Heart right ventricle (tissue), 16 donors: ENCODE measurements around the gene BMPR1A. TPM values are rescaled to one million over a fixed set of nuclear protein-coding genes. Genes with fewer than 3 reads are reported as not detected.

Source experiments
- ATAC-seq, 8 donors: fragments of 200-7000 bp; cut with Tn5 transposase; one replicate each; pipeline ENCODE4 v1.9.1; 2020; ENCODE audit warnings: mild to moderate bottlenecking in 8 of 8, moderate library complexity in 8 of 8, moderate number of reproducible peaks in 1 of 8
- DNase-seq, 2 donors: peaks; one replicate each; pipeline ENCODE4 v3.0.0-alpha.2; 2020
- H3K27ac ChIP-seq, 10 donors: fragments of 200-600 bp; sonication (generic) in 2 of 10; one replicate each; pipeline versions ENCODE4 v1.5.0 to v1.8.0; 2020 to 2022; ENCODE audit warnings: mild to moderate bottlenecking in 3 of 10
- H3K27me3 ChIP-seq, 7 donors: fragments of 200-600 bp; one replicate each; pipeline ENCODE4 v1.8.0; 2021 to 2022; ENCODE audit warnings: mild to moderate bottlenecking in 2 of 7
- H3K36me3 ChIP-seq, 9 donors: fragments of 200-600 bp; sonication (generic) in 1 of 9; one replicate each; pipeline versions ENCODE4 v1.5.0 to v1.8.0; 2020 to 2022; ENCODE audit warnings: mild to moderate bottlenecking in 2 of 9
- H3K4me1 ChIP-seq, 9 donors: fragments of 200-600 bp; sonication (generic) in 1 of 9; one replicate each; pipeline versions ENCODE4 v1.5.0 to v1.8.0; 2020 to 2022; ENCODE audit warnings: mild to moderate bottlenecking in 4 of 9
- H3K4me3 ChIP-seq, 10 donors: fragments of 200-600 bp; sonication (generic) in 2 of 10; one replicate each; pipeline versions ENCODE4 v1.5.0 to v1.8.0; 2020 to 2022; ENCODE audit warnings: mild to moderate bottlenecking in 7 of 10, moderate library complexity in 2 of 10
- H3K9me3 ChIP-seq, 11 donors: fragments of 200-600 bp in 10 of 11; sonication (generic) in 2 of 11; one replicate each; pipeline versions ENCODE4 v1.5.0 to v1.8.0; 2013 to 2022; ENCODE audit warnings: mild to moderate bottlenecking in 2 of 11, control low read depth in 1 of 11, moderate library complexity in 1 of 11
- WGBS, 2 donors: extraction: QIAGEN DNeasy Blood & Tissue Kit; methylation state at CpG; one replicate each; pipeline ENCODE4 v1.1.7; 2013; ENCODE audit warnings: inconsistent platforms in 1 of 2; 5-methylcytosine and 5-hydroxymethylcytosine counted together
- intact Hi-C, 10 donors: fragments of 100-400 bp; cut with DNase I; formaldehyde crosslinking; loops; one replicate each; pipeline versions ENCODE4 v1.11.1 to v1.14.2; 2022
- polyA plus RNA-seq, 2 donors: library from polyadenylated mRNA; stranded (reverse); fragments of 200-250 nt; gene quantifications; one replicate each; pipeline ENCODE4 v1.2.3, GENCODE V29; 2013
- total RNA-seq, 10 donors: library from RNA; stranded (reverse); fragmentation: NEBNext Ultra II Directional in 3 of 10; extraction: Animal tissue kit (Norgen Biotek cat#: 25700) in 3 of 10; gene quantifications; one replicate each; pipeline versions ENCODE4 v1.2.1 to v1.2.4, GENCODE V29; 2021 to 2023
- TF ChIP-seq, protein P1 (sequence below), 9 donors: fragments of 200-600 bp; sonication (generic) in 2 of 9; IDR thresholded peaks; one replicate each; pipeline versions ENCODE4 v1.5.0 to v1.8.0; 2021 to 2022; ENCODE audit warnings: antibody characterized with exemption in 9 of 9, mild to moderate bottlenecking in 5 of 9, moderate library complexity in 1 of 9
- donor health status: Arrhythmogenic right ventricular cardiomyopathy.
- donor health status: ischemic (EF 13 %, LVEDD 7.1; RV severe dilation, severe dysfunction).
- donor health status: healthy with polysubstance abuse.
- donor health status: DM: no; HTN: yes; CAD: no.
- donor health status: DM: no; HTN: no; CAD: no.
- donor health status: ischemic (EF 25% LVEDD 6.9; RV normal size, moderate dysfunction).
- donor health status: ischemic (EF 25% LVEDD 5.7; RV mildly dilated, moderate dysfunction).
- donor health status: healthy.
- donor health status: DM: yes; HTN: yes; CAD: no.
- donor health status: Ischemic cardiomyopathy.
- donor health status: ischemic (EF 35%, LVEDD 5.7; RV mildly dilated, moderate dysfunction).
- donor health status: nonischemic (EF 11% LVEDD 7.7; RV severe dilation, severe dysfunction).
- donor health status: DM: yes; HTN: yes; CAD: no.
- donor health status: PGD.
- donor health status: ischemic (EF 29% LVEDD 5.4; RV normal size, mild dysfunction).
- donor health status: nonischemic (EF 23%, LVEDD 6.1; RV moderate dilation, normal function).

BMPR1A gene
- total and polyA plus RNA-seq, 12 donors, result 6.7 to 69.0 (median 45.6) TPM

GRCh38 chr10:86768412-86769062 is 12.1 kb downstream of the BMPR1A start:
- Histone ChIP-seq H3K27ac (no peak overlapping the region), H3K9me3 (no peaks in the 10 kb centered on the region), H3K36me3 (no peaks in the 10 kb centered on the region), H3K4me1 (peaks cover 0 to 63% (median 24%) of the 10 kb centered on the region in 9 donors), H3K27me3 (peaks cover 0 to 18% (median 8%) of the 10 kb centered on the region in 7 donors), H3K4me3 (no peak overlapping the region)
- DNase-seq (no peak), ATAC-seq (no peak)
- TF ChIP-seq, protein P1, sequence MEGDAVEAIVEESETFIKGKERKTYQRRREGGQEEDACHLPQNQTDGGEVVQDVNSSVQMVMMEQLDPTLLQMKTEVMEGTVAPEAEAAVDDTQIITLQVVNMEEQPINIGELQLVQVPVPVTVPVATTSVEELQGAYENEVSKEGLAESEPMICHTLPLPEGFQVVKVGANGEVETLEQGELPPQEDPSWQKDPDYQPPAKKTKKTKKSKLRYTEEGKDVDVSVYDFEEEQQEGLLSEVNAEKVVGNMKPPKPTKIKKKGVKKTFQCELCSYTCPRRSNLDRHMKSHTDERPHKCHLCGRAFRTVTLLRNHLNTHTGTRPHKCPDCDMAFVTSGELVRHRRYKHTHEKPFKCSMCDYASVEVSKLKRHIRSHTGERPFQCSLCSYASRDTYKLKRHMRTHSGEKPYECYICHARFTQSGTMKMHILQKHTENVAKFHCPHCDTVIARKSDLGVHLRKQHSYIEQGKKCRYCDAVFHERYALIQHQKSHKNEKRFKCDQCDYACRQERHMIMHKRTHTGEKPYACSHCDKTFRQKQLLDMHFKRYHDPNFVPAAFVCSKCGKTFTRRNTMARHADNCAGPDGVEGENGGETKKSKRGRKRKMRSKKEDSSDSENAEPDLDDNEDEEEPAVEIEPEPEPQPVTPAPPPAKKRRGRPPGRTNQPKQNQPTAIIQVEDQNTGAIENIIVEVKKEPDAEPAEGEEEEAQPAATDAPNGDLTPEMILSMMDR (IDR thresholded peaks at IDR 0.05), result no peak
- intact Hi-C loops, result no loop called here
- 81 to 84% methylated on average over 1 of the region's 1 CpG for WGBS, 2 donors

- ATAC-seq (peak in 2 of 8 donors; percentile 27 to 42), DNase-seq (no peak)
- Histone ChIP-seq H3K9me3 (no peaks in the 10 kb centered on the region), H3K4me3 (no peak overlapping the region), H3K4me1 (peaks cover 0 to 75% (median 29%) of the 10 kb centered on the region in 9 donors), H3K36me3 (no peaks in the 10 kb centered on the region), H3K27ac (no peak overlapping the region), H3K27me3 (peaks cover 0 to 27% (median 8%) of the 10 kb centered on the region in 7 donors)
- TF ChIP-seq, protein P1 (IDR thresholded peaks at IDR 0.05), result no peak
- intact Hi-C loops, result no loop called here
- WGBS, 2 donors, result 87 to 89% methylated on average over 10 of the region's 10 CpGs
Observed at GRCh38 chr10:86769991-86770390, 13.6 kb downstream of the BMPR1A start.

GRCh38 chr10:86770412-86770960 is 14.1 kb downstream of the BMPR1A start:
- intact Hi-C loops, result no loop called here
- H3K27ac ChIP-seq, result no peak overlapping the region
- no peak overlapping the region for H3K4me3 ChIP-seq
- TF ChIP-seq, protein P1 (IDR thresholded peaks at IDR 0.05), result no peak
- WGBS, 2 donors, result 49 to 53% methylated on average over 2 of the region's 2 CpGs
- H3K4me1 ChIP-seq, result peaks cover 0 to 77% (median 34%) of the 10 kb centered on the region in 9 donors
- ATAC-seq, result peak in 7 of 8 donors; percentile 57 to 73 (median 69)
- peaks cover 0 to 27% (median 8%) of the 10 kb centered on the region in 7 donors for H3K27me3 ChIP-seq
- no peaks in the 10 kb centered on the region for H3K9me3 ChIP-seq
- DNase-seq, result no peak
- H3K36me3 ChIP-seq, result no peaks in the 10 kb centered on the region

DNA sequence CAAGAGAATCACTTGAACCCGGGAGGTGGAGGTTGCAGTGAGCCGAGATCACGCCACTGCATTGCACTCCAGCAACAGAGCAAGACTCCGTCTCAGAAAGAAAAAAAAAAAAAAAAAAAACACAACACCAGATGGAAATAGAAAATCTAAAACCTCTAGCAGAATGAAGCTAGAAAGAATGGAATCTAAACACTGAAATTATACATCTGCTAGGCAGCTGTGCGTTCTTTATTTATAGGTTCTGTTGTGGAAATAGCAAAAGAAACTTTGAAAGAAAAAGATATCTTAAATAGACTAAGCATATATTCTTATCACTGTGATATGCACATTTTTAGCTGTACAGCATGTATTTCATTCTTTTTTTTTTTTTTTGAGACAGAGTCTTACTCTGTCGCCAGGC is 17.1 kb downstream of the BMPR1A start:
- intact Hi-C loops, result no loop called here
- H3K4me3 ChIP-seq, result no peak overlapping the region
- 64 to 70% methylated on average over 6 of the region's 6 CpGs for WGBS, 2 donors
- H3K27ac ChIP-seq, result no peak overlapping the region
- ATAC-seq, result no peak
- no peak for DNase-seq
- no peaks in the 10 kb centered on the region for H3K36me3 ChIP-seq
- H3K27me3 ChIP-seq, result peaks cover 0 to 16% (median 8%) of the 10 kb centered on the region in 7 donors
- TF ChIP-seq, protein P1 (IDR thresholded peaks at IDR 0.05), result no peak
- no peaks in the 10 kb centered on the region for H3K9me3 ChIP-seq
- H3K4me1 ChIP-seq, result peaks cover 0 to 76% (median 40%) of the 10 kb centered on the region in 9 donors
